K562 (cell line): Measurements from ENCODE around the gene TAS2R14. TPM values are rescaled to one million over a fixed set of nuclear protein-coding genes. Genes with fewer than 3 reads are reported as not detected.

ENCODE experiments used
- ATAC-seq: fragments of 200-7000 bp; cut with Tn5 transposase; 3 replicates; pipeline ENCODE4 v1.9.1; 2020; ENCODE audit warnings: moderate library complexity
- BruUV-seq: library from RNA; stranded (reverse); fragments of 400-500 nt; replicated peaks from 2 replicates; lab custom pipeline; 2021; lab: Mats Ljungman, UMichigan
- CTCF ChIA-PET: fragments of 300-600 bp; formaldehyde crosslinking; extraction: SDS; loops from one replicate; lab custom pipeline; 2021; ENCODE audit warnings: low intra/inter-chr PET ratio; lab: Yijun Ruan, JAX
- POLR2A ChIA-PET: fragments of 300-600, 350-650 bp; sonication (Branson Sonifier 250); formaldehyde crosslinking; extraction: SDS; loops from one replicate; lab custom pipeline; 2021; ENCODE audit warnings: antibody characterized with exemption, inconsistent platforms; lab: Yijun Ruan, JAX
- DNase-seq, 4 experiments: peaks; one replicate each; pipeline versions ENCODE4 v3.0.0 to v3.0.0-alpha.2; 2011 to 2018; ENCODE audit warnings: low spot score in 3 of 4, mixed read lengths in 3 of 4; ENCODE audit errors: extremely low read depth in 1 of 4
- FAIRE-seq: peaks from 2 replicates; lab custom pipeline; 2011; peaks lifted over from hg19 to GRCh38; lab: Jason Lieb, UNC
- H2AFZ ChIP-seq: 2 replicates; pipeline ENCODE4 v1.6.0; 2011; ENCODE audit warnings: low read depth, low read length, control low read depth, inconsistent platforms
- H3K27ac ChIP-seq: fragments of 200-600 bp; 3 replicates; pipeline ENCODE4 v1.8.0; 2011; ENCODE audit warnings: low read depth, mild to moderate bottlenecking, control low read depth, inconsistent platforms, low read length, moderate library complexity, mixed read lengths; ENCODE audit errors: extremely low read depth
- H3K27me3 ChIP-seq, 2 experiments: fragments of 300-600 bp in 1 of 2; 2 replicates in 1 of 2; 3 replicates in 1 of 2; pipeline versions ENCODE4 v1.6.0 to v1.8.0; 2011; ENCODE audit warnings: inconsistent platforms in 2 of 2, low read length in 2 of 2, mild to moderate bottlenecking in 1 of 2, mixed read lengths in 1 of 2, moderate library complexity in 1 of 2; ENCODE audit not compliant: control insufficient read depth in 2 of 2, insufficient read depth in 2 of 2
- H3K36me3 ChIP-seq: fragments of 300-600 bp; 3 replicates; pipeline ENCODE4 v1.8.0; 2011; ENCODE audit warnings: mild to moderate bottlenecking, low read length, inconsistent platforms; ENCODE audit not compliant: control insufficient read depth, insufficient read depth
- H3K4me1 ChIP-seq, 2 experiments: fragments of 200-600 bp in 1 of 2; replicated peaks in 1 of 2; 2 replicates in 1 of 2; 3 replicates in 1 of 2; pipeline versions ENCODE4 v1.5.1 to v1.8.0; 2011; ENCODE audit warnings: inconsistent platforms in 2 of 2, low read length in 2 of 2, mild to moderate bottlenecking in 1 of 2, mixed read lengths in 1 of 2, moderate library complexity in 1 of 2; ENCODE audit not compliant: control insufficient read depth in 2 of 2, insufficient read depth in 2 of 2
- H3K4me2 ChIP-seq: 2 replicates; pipeline ENCODE4 v1.6.1; 2011; ENCODE audit warnings: low read length, control low read depth, inconsistent platforms, mixed read lengths; ENCODE audit not compliant: insufficient read depth
- H3K4me3 ChIP-seq: fragments of 200-600 bp; sonication (generic), shearing (Covaris generic); 2 replicates; pipeline ENCODE4 v1.5.1; 2016; ENCODE audit warnings: control low read depth, inconsistent platforms
- H3K79me2 ChIP-seq: fragments of 200-600 bp; 3 replicates; pipeline ENCODE4 v1.8.0; 2011; ENCODE audit warnings: low read length, inconsistent platforms; ENCODE audit not compliant: control insufficient read depth, insufficient read depth
- H3K9ac ChIP-seq, 2 experiments: 2 replicates each; pipeline versions ENCODE4 v1.6.0 to v1.6.1; 2011; ENCODE audit warnings: low read depth in 2 of 2, low read length in 2 of 2, control low read depth in 1 of 2, inconsistent platforms in 1 of 2, mild to moderate bottlenecking in 1 of 2, mixed read lengths in 1 of 2; ENCODE audit not compliant: insufficient read depth in 1 of 2
- H3K9me1 ChIP-seq: one replicate; pipeline ENCODE4 v1.6.0; 2011; ENCODE audit warnings: inconsistent platforms, mild to moderate bottlenecking, low read length, moderate library complexity; ENCODE audit not compliant: control insufficient read depth, insufficient read depth
- H3K9me3 ChIP-seq: replicated peaks from 2 replicates; pipeline ENCODE4 v1.5.1; 2011; ENCODE audit warnings: low read depth, low read length, inconsistent platforms; ENCODE audit not compliant: control insufficient read depth, insufficient read depth
- H4K20me1 ChIP-seq: replicated peaks from 2 replicates; pipeline ENCODE4 v1.6.1; 2011; ENCODE audit warnings: low read length, inconsistent platforms, mixed read lengths; ENCODE audit not compliant: control insufficient read depth, insufficient read depth
- ARHGAP35 ChIP-seq: fragments of 450-650 bp; IDR thresholded peaks from 2 replicates; pipeline ENCODE4 v1.6.1; 2018; ENCODE audit not compliant: partially characterized antibody
- ARID2 ChIP-seq: fragments of 450-650 bp; IDR thresholded peaks from 2 replicates; pipeline ENCODE4 v1.6.1; 2017; ENCODE audit warnings: antibody characterized with exemption, mild to moderate bottlenecking
- ATF6 ChIP-seq: sonication (generic); formaldehyde crosslinking; IDR thresholded peaks from 2 replicates; pipeline ENCODE4 v1.4.0; 2020; ENCODE audit warnings: mild to moderate bottlenecking, missing genetic modification reagents
- BCLAF1 ChIP-seq, 2 experiments: fragments of 450-650 bp in 1 of 2; IDR thresholded peaks; 2 replicates each; pipeline ENCODE4 v1.6.1; 2011 to 2017; ENCODE audit warnings: low read depth in 2 of 2, antibody characterized with exemption in 1 of 2, borderline replicate concordance in 1 of 2, low read length in 1 of 2, mild to moderate bottlenecking in 1 of 2, mixed read lengths in 1 of 2; ENCODE audit not compliant: control insufficient read depth in 1 of 2
- CEBPG ChIP-seq, 3 experiments: fragments of 200-800 bp in 1 of 3; sonication (Bioruptor generic) in 1 of 3; sonication (generic) in 1 of 3; formaldehyde crosslinking in 1 of 3; IDR thresholded peaks in 2 of 3; conservative IDR thresholded peaks in 1 of 3; 2 replicates each; pipeline versions ENCODE4 v1.6.1 to v1.8.0; 2016 to 2022; ENCODE audit warnings: missing compliant biosample characterization in 2 of 3, missing genetic modification characterization in 2 of 3, mild to moderate bottlenecking in 1 of 3, missing genetic modification reagents in 1 of 3
- CHCHD3 ChIP-seq: fragments of 250-450 bp; sonication (Bioruptor Pico); IDR thresholded peaks from 2 replicates; pipeline ENCODE4 v2.1.2; 2022; ENCODE audit warnings: mild to moderate bottlenecking
- GTF2E2 ChIP-seq: fragments of 200-800 bp; sonication (Bioruptor generic); IDR thresholded peaks from 2 replicates; pipeline ENCODE4 v1.6.1; 2016; ENCODE audit warnings: missing genetic modification characterization, missing compliant biosample characterization
- SAFB ChIP-seq: fragments of 200-400 bp; formaldehyde crosslinking; IDR thresholded peaks from 2 replicates; pipeline ENCODE4 v1.6.1; 2017; ENCODE audit warnings: low read depth, low read length, borderline replicate concordance
- SRSF3 ChIP-seq: fragments of 200-400 bp; formaldehyde crosslinking; IDR thresholded peaks from 2 replicates; pipeline ENCODE4 v1.6.1; 2016; ENCODE audit warnings: mild to moderate bottlenecking, low read length, moderate library complexity; ENCODE audit not compliant: insufficient read depth
- TAF15 ChIP-seq: fragments of 200-400 bp; formaldehyde crosslinking; IDR thresholded peaks from 2 replicates; pipeline ENCODE4 v1.6.1; 2017; ENCODE audit warnings: mild to moderate bottlenecking, low read depth, low read length, moderate library complexity
- TARDBP ChIP-seq: fragments of 450-650 bp; IDR thresholded peaks from 2 replicates; pipeline ENCODE4 v1.6.1; 2016
- TEAD1 ChIP-seq, 2 experiments: fragments of 450-650 bp in 1 of 2; sonication (generic) in 1 of 2; formaldehyde crosslinking; IDR thresholded peaks; 2 replicates each; pipeline versions ENCODE4 v1.4.0 to v1.8.0; 2020 to 2022; ENCODE audit warnings: mild to moderate bottlenecking in 2 of 2, missing genetic modification reagents in 1 of 2
- UBTF ChIP-seq, 2 experiments: IDR thresholded peaks; 2 replicates each; pipeline ENCODE4 v1.6.1; 2012; ENCODE audit warnings: improper control_type of control experiment in 2 of 2, low read depth in 2 of 2, low read length in 2 of 2, borderline replicate concordance in 1 of 2
- ZNF830 ChIP-seq: fragments of 250-450 bp; sonication (Bioruptor Pico); IDR thresholded peaks from 2 replicates; pipeline ENCODE4 v1.5.0; 2021; ENCODE audit warnings: mild to moderate bottlenecking
- WGBS: fragments of 100-300 bp; shearing (Covaris generic); methylation state at CpG from one replicate; pipeline ENCODE4 v1.1.6; 2016; ENCODE audit warnings: low coverage, mixed read lengths; ENCODE audit not compliant: insufficient coverage; ENCODE audit errors: missing lambda C conversion rate; 5-methylcytosine and 5-hydroxymethylcytosine counted together
- in situ Hi-C: fragments of 300-500 bp; cut with MboI; formaldehyde crosslinking; loops from 4 replicates; pipeline ENCODE4 v1.15.0; 2018; ENCODE audit warnings: inconsistent platforms, mixed read lengths
- intact Hi-C: fragments of 100-400 bp; cut with micrococcal nuclease; formaldehyde crosslinking; loops from 2 replicates; pipeline ENCODE4 v1.14.2; 2022
- polyA plus RNA-seq, 8 experiments: library from polyadenylated mRNA; depleted of rRNA in 4 of 8; stranded (reverse) in 5 of 8; unstranded in 3 of 8; fragments of >200 nt; fragmentation: Nextera tagmentation in 2 of 8; fragmentation: Illumina TruSeq in 1 of 8; extraction: Ambion mirVana in 2 of 8; extraction: Trizol in 1 of 8; gene quantifications; 2 replicates each; pipeline versions ENCODE4 v1.2.1 to v1.2.3, GENCODE V29; 2011 to 2014; ENCODE audit warnings: inconsistent platforms in 1 of 8, missing spikeins in 1 of 8
- total RNA-seq, 7 experiments: library from RNA; depleted of rRNA in 6 of 7; stranded (reverse); fragments of >200 nt in 6 of 7; fragmentation: Illumina TruSeq in 2 of 7; extraction: Trizol in 2 of 7; gene quantifications; 2 replicates each; pipeline versions ENCODE4 v1.2.1 to v1.2.3, GENCODE V29; 2011 to 2021; ENCODE audit warnings: low replicate concordance in 1 of 7

The TAS2R14 gene
- total and polyA plus RNA-seq, 9 of the 15 experiments (the other 6 are each of a cell fraction or from before 2014, with no cell fraction given) = 1.2 to 4.2 (median 2.4) TPM

- POLR2A ChIA-PET = no interaction called here
- Histone ChIP-seq H3K79me2 (no peaks in the 10 kb centered on the region), H3K4me3 (no peak overlapping the region), H3K27ac (no peak overlapping the region), H3K9me3 (no peaks in the 10 kb centered on the region), H2AFZ (no peak overlapping the region), H3K4me2 (no peak overlapping the region), H3K4me1 (no peaks in the 10 kb centered on the region), H4K20me1 (no peaks in the 10 kb centered on the region), H3K9me1 (no peaks in the 10 kb centered on the region), H3K9ac (no peak overlapping the region), H3K27me3 (no peaks in the 10 kb centered on the region), H3K36me3 (no peaks in the 10 kb centered on the region)
- CTCF ChIA-PET = no interaction called here
- in situ Hi-C loops = no loop called here
- no peak for DNase-seq
- WGBS = 83% methylated on average over 5 of the region's 5 CpGs
- FAIRE-seq = no peak
- intact Hi-C loops = no loop called here
- no peak for ATAC-seq
- no TSS peak for BruUV-seq
- no peak for TF ChIP-seq ZNF830 (CRISPR knock-in tag)
- TF ChIP-seq ARID2 = no peak
- no peak for TF ChIP-seq BCLAF1 (IDR thresholded peaks at IDR 0.05; ENCODE audit: borderline replicate concordance in 1 of 2, control insufficient read depth in 1 of 2, low read depth in 2 of 2, low read length in 1 of 2)
- no peak for TF ChIP-seq CHCHD3 (CRISPR knock-in tag)
- TF ChIP-seq UBTF (IDR thresholded peaks at IDR 0.05; ENCODE audit: borderline replicate concordance in 1 of 2, low read depth in 2 of 2, low read length in 2 of 2) = no peak
- no peak for TF ChIP-seq TEAD1 (CRISPR knock-in tag; IDR thresholded peaks at IDR 0.05)
- no peak for TF ChIP-seq CEBPG (CRISPR knock-in tag; IDR thresholded peaks at IDR 0.05)
- no peak for TF ChIP-seq CEBPG (tag; conservative IDR thresholded peaks at IDR 0.05 in 1 of 2, IDR thresholded peaks at IDR 0.05 in 1 of 2)
- no peak for TF ChIP-seq SRSF3
- no peak for TF ChIP-seq TARDBP
- no peak for TF ChIP-seq GTF2E2 (tag)
- no peak for TF ChIP-seq TAF15
- no peak for TF ChIP-seq ARHGAP35
- TF ChIP-seq ATF6 (CRISPR knock-in tag) = no peak
- no peak for TF ChIP-seq SAFB
These were observed 43.2 kb upstream of the TAS2R14 start for GRCh38 chr12:10982244-10982643.
